T-cell (primary cell): ENCODE measurements around the gene CCR2. TPM values are rescaled to one million over a fixed set of nuclear protein-coding genes. Genes with fewer than 3 reads are reported as not detected.
A peak's percentile ranks its signal among the peaks of the same experiment; 100 is the strongest.

Source experiments
- ATAC-seq, 4 experiments: fragments of 200-7000 bp in 3 of 4; fragments of 150-1000 bp in 1 of 4; cut with Tn5 transposase; replicated peaks in 1 of 4; 1 replicate in 3 of 4; 2 replicates in 1 of 4; pipeline ENCODE4 v1.10.0; 2021; ENCODE audit warnings: moderate library complexity in 3 of 4, mild to moderate bottlenecking in 2 of 4, moderate number of reproducible peaks in 1 of 4
- CTCF ChIA-PET, 2 donors: fragments of 300-600 bp; sonication (Branson Sonifier 250); formaldehyde crosslinking; loops; one replicate each; lab custom pipeline; 2022; ENCODE audit warnings: antibody characterized with exemption in 2 of 2; lab: Charles Lee
- POLR2A ChIA-PET, 2 donors: fragments of 300-600 bp; sonication (Branson Sonifier 250); formaldehyde crosslinking; loops; one replicate each; lab custom pipeline; 2022; ENCODE audit warnings: antibody characterized with exemption in 2 of 2; lab: Charles Lee
- DNase-seq, 35 experiments: peaks; one replicate each; pipeline versions ENCODE4 v3.0.0 to v3.0.0-alpha.2; 2013 to 2023
- H3K27ac ChIP-seq: one replicate; pipeline ENCODE4 v1.5.1; 2013; ENCODE audit warnings: low read length
- H3K27me3 ChIP-seq, 2 experiments: replicated peaks in 1 of 2; 1 replicate in 1 of 2; 2 replicates in 1 of 2; pipeline versions ENCODE4 v1.6.1 to v1.7.0; 2013; ENCODE audit warnings: low read length in 1 of 2, mixed read lengths in 1 of 2; ENCODE audit not compliant: control insufficient read depth in 2 of 2, insufficient read depth in 2 of 2; ENCODE audit errors: extremely low read depth in 1 of 2
- H3K36me3 ChIP-seq, 2 donors: 1 replicate in 1 of 2; 2 replicates in 1 of 2; pipeline versions ENCODE4 v1.6.1 to v1.7.0; 2013; ENCODE audit warnings: low read length in 1 of 2; ENCODE audit not compliant: control insufficient read depth in 2 of 2, insufficient read depth in 1 of 2; ENCODE audit errors: extremely low read depth in 1 of 2
- H3K4me1 ChIP-seq, 2 experiments: 1 replicate in 1 of 2; 2 replicates in 1 of 2; pipeline versions ENCODE4 v1.6.1 to v1.7.0; 2013; ENCODE audit warnings: low read length in 2 of 2, mixed read lengths in 1 of 2; ENCODE audit not compliant: insufficient read depth in 2 of 2, control insufficient read depth in 1 of 2; ENCODE audit errors: extremely low read depth in 1 of 2
- H3K4me3 ChIP-seq, 2 donors: 1 replicate in 1 of 2; 2 replicates in 1 of 2; pipeline versions ENCODE4 v1.5.1 to v1.7.0; 2013; ENCODE audit warnings: mild to moderate bottlenecking in 2 of 2, low read length in 1 of 2, moderate library complexity in 1 of 2; ENCODE audit not compliant: control insufficient read depth in 1 of 2; ENCODE audit errors: extremely low read depth in 1 of 2
- H3K9me3 ChIP-seq: 2 replicates; pipeline ENCODE4 v1.7.0; 2013
- H3K27ac Mint-ChIP-seq, 2 donors: one replicate each; pipeline ENCODE4 v1.8.0; 2020 to 2021; ENCODE audit warnings: mild to moderate bottlenecking in 2 of 2, mixed read lengths in 2 of 2
- H3K27me3 Mint-ChIP-seq, 2 donors: one replicate each; pipeline ENCODE4 v1.8.0; 2021 to 2022; ENCODE audit warnings: mixed read lengths in 2 of 2
- H3K36me3 Mint-ChIP-seq: one replicate; pipeline ENCODE4 v1.8.0; 2021; ENCODE audit warnings: mixed read lengths
- H3K4me1 Mint-ChIP-seq, 3 donors: one replicate each; pipeline ENCODE4 v1.8.0; 2020 to 2022; ENCODE audit warnings: mixed read lengths in 3 of 3, mild to moderate bottlenecking in 1 of 3
- H3K4me3 Mint-ChIP-seq, 3 donors: one replicate each; pipeline ENCODE4 v1.8.0; 2020 to 2022; ENCODE audit warnings: mild to moderate bottlenecking in 3 of 3, mixed read lengths in 3 of 3, moderate library complexity in 3 of 3
- H3K9me3 Mint-ChIP-seq, 3 donors: one replicate each; pipeline ENCODE4 v1.8.0; 2020 to 2022; ENCODE audit warnings: mixed read lengths in 3 of 3
- WGBS: methylation state at CpG from one replicate; pipeline ENCODE4 v1.1.5; 2013; ENCODE audit warnings: missing lambda C conversion rate; ENCODE audit not compliant: insufficient coverage; 5-methylcytosine and 5-hydroxymethylcytosine counted together
- total RNA-seq, 35 experiments: library from RNA in 6 of 35; stranded (reverse) in 6 of 35; fragments of 120-200 nt in 1 of 35; gene quantifications; one replicate each; pipeline versions ENCODE4 v1.2.1 to v1.2.4 and lab custom pipeline; 2013 to 2026

Gene CCR2
- 10 to 100 TPM in 2 of 5 donors, 1 to 10 TPM in 3; 3.3 to 15.1 (median 8.1) TPM for total RNA-seq
- total RNA-seq (2013), result 65.4 TPM
- total RNA-seq (lab: John Stamatoyannopoulos, UW), result 0.80 to 25.0 (median 8.5) reads per million in 29 experiments

- WGBS, result 20% methylated on average over 2 of the region's 7 CpGs
- Mint-ChIP-seq H3K36me3 (no peaks in the 10 kb centered on the region), H3K9me3 (peaks cover 0 to 3% (median 0%) of the 10 kb centered on the region in 3 donors), H3K27me3 (peaks cover 2 to 10% of the 10 kb centered on the region in 2 donors), H3K27ac (peak within 1 kb of the TSS; percentile 84), H3K4me3 (peak within 1 kb of the TSS; percentile 62 to 83 (median 76)), H3K4me1 (peaks cover 64 to 86% (median 71%) of the 10 kb centered on the region in 3 donors)
- Histone ChIP-seq H3K27ac (peak within 1 kb of the TSS; percentile 10), H3K27me3 (no peaks in the 10 kb centered on the region), H3K36me3 (no peaks in the 10 kb centered on the region), H3K9me3 (no peaks in the 10 kb centered on the region), H3K4me1 (peaks cover 34 to 39% of the 10 kb centered on the region in 2 experiments), H3K4me3 (peak within 1 kb of the TSS in 1 of 2 donors; percentile 45)
- ATAC-seq (peak in 3 of 4 experiments; percentile 22 to 56 (median 46)), DNase-seq (no peak)
- CTCF ChIA-PET, result interaction anchor here (0.6 to 1.9 kb wide), 4 partner anchors 15 to 1310 kb away, joined by 3 to 7 read pairs (median 4); no protein-coding TSS in a partner anchor
- POLR2A ChIA-PET, result no interaction called here
Measured at GRCh38 chr3:46353647-46354410, at the start of gene CCR2. TSS of gene CCR2 (plus strand) at chr3:46354111. CDS start at chr3:46357528, 3,417 bp downstream.

DNA sequence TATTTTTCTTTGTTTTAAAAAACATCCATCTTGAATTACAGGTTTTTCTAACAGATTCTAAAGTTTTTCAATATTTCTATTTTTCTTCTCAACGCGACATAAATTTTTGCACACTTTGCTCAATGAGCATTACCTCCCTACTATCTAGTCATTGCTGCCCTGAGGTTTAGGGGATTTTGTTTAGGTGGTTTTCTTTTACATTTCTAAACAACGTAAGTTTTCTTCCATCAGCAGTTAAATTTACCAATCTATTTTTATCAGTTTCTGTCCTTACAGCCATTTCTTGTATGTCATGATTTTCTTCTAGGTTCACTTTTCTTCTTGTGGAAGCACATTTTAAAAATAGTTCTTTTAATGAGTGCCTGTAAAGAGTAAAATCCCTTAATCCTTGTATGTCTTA is 49.2 kb upstream of the CCR2 start:
- Histone ChIP-seq H3K9me3 (no peaks in the 10 kb centered on the region), H3K27ac (no peak overlapping the region), H3K4me1 (peaks cover 17 to 21% of the 10 kb centered on the region in 2 experiments), H3K4me3 (no peak overlapping the region), H3K36me3 (no peaks in the 10 kb centered on the region), H3K27me3 (no peaks in the 10 kb centered on the region)
- ATAC-seq (no peak), DNase-seq (no peak)
- ChIA-PET POLR2A (no interaction called here), CTCF (no interaction called here)
- H3K27me3 Mint-ChIP-seq, result no peaks in the 10 kb centered on the region
- no peak overlapping the region for H3K27ac Mint-ChIP-seq
- H3K4me3 Mint-ChIP-seq, result no peak overlapping the region
- peaks cover 27 to 34% (median 29%) of the 10 kb centered on the region in 3 donors for H3K4me1 Mint-ChIP-seq
- no CpG with 5 or more reads among the region's 3 CpGs for WGBS
- no peaks in the 10 kb centered on the region for H3K36me3 Mint-ChIP-seq
- no peaks in the 10 kb centered on the region for H3K9me3 Mint-ChIP-seq

DNA sequence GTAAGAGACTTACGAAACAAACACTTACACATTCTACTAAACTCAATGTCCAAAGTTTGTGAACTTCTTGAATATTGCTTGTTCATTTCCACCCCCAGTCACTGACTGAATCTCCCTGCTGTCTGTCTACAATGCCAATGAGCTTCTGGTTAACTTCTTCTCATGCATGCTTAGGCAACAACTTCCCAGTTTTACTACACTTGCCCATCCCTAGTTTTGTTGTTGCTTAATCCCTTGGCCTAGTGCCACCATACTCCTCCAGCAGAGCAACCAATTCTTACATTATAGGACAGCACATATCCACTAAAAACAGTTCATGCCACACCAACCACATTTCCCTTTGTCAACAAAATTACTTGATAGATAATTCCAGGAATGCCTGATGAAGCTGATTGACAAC is 40.9 kb upstream of the CCR2 start:
- Mint-ChIP-seq H3K27ac (no peak overlapping the region), H3K9me3 (peaks cover 4 to 9% (median 7%) of the 10 kb centered on the region in 3 donors), H3K4me1 (peaks cover 0 to 12% (median 0%) of the 10 kb centered on the region in 3 donors), H3K27me3 (peaks cover 0 to 5% of the 10 kb centered on the region in 2 donors), H3K4me3 (no peak overlapping the region), H3K36me3 (no peaks in the 10 kb centered on the region)
- H3K36me3 ChIP-seq, result no peaks in the 10 kb centered on the region
- H3K27ac ChIP-seq, result no peak overlapping the region
- no peak for DNase-seq
- WGBS, result 100% methylated on average over 1 of the region's 1 CpG
- ATAC-seq, result no peak
- peaks cover 0 to 5% of the 10 kb centered on the region in 2 experiments for H3K27me3 ChIP-seq
- no peaks in the 10 kb centered on the region for H3K4me1 ChIP-seq
- POLR2A ChIA-PET, result interaction anchor here in 1 of 2 donors (0.7 kb wide), 1 partner anchor 281 kb away, joined by 3 read pairs; no protein-coding TSS in a partner anchor
- H3K4me3 ChIP-seq, result no peak overlapping the region
- H3K9me3 ChIP-seq, result no peaks in the 10 kb centered on the region
- CTCF ChIA-PET, result no interaction called here

- Histone ChIP-seq H3K4me3 (no peak overlapping the region), H3K27ac (no peak overlapping the region), H3K36me3 (no peaks in the 10 kb centered on the region), H3K27me3 (peaks cover 0 to 5% of the 10 kb centered on the region in 2 experiments), H3K4me1 (no peaks in the 10 kb centered on the region), H3K9me3 (no peaks in the 10 kb centered on the region)
- H3K36me3 Mint-ChIP-seq, result no peaks in the 10 kb centered on the region
- H3K27me3 Mint-ChIP-seq, result peaks cover 0 to 5% of the 10 kb centered on the region in 2 donors
- peaks cover 4 to 9% (median 7%) of the 10 kb centered on the region in 3 donors for H3K9me3 Mint-ChIP-seq
- ChIA-PET CTCF (interaction anchor here in 1 of 2 donors (1.2 kb wide), 1 partner anchor 38 kb away, joined by 3 read pairs; no protein-coding TSS in a partner anchor), POLR2A (interaction anchor here in 1 of 2 donors (0.6 kb wide), 2 partner anchors 69 to 292 kb away, joined by 3 read pairs; no protein-coding TSS in a partner anchor)
- no peak overlapping the region for H3K27ac Mint-ChIP-seq
- H3K4me3 Mint-ChIP-seq, result no peak overlapping the region
- peaks cover 0 to 12% (median 0%) of the 10 kb centered on the region in 3 donors for H3K4me1 Mint-ChIP-seq
- DNase-seq (no peak), ATAC-seq (no peak)
Measured at GRCh38 chr3:46314517-46314916, 39.4 kb upstream of the CCR2 start.

- H3K36me3 ChIP-seq, result no peaks in the 10 kb centered on the region
- H3K27ac ChIP-seq, result no peak overlapping the region
- H3K27me3 Mint-ChIP-seq, result peaks cover 0 to 5% of the 10 kb centered on the region in 2 donors
- peaks cover 0 to 5% of the 10 kb centered on the region in 2 experiments for H3K27me3 ChIP-seq
- peaks cover 0 to 12% (median 0%) of the 10 kb centered on the region in 3 donors for H3K4me1 Mint-ChIP-seq
- ChIA-PET CTCF (no interaction called here), POLR2A (no interaction called here)
- H3K4me3 ChIP-seq, result no peak overlapping the region
- H3K9me3 ChIP-seq, result no peaks in the 10 kb centered on the region
- peaks cover 4 to 9% (median 7%) of the 10 kb centered on the region in 3 donors for H3K9me3 Mint-ChIP-seq
- DNase-seq (no peak), ATAC-seq (no peak)
- H3K4me3 Mint-ChIP-seq, result no peak overlapping the region
- H3K4me1 ChIP-seq, result no peaks in the 10 kb centered on the region
- H3K36me3 Mint-ChIP-seq, result no peaks in the 10 kb centered on the region
- no peak overlapping the region for H3K27ac Mint-ChIP-seq
Measured at GRCh38 chr3:46316206-46316605, 37.7 kb upstream of the CCR2 start.

GRCh38 chr3:46318207-46318927 is 35.5 kb upstream of the CCR2 start:
- Mint-ChIP-seq H3K27me3 (no peaks in the 10 kb centered on the region), H3K27ac (no peak overlapping the region), H3K4me3 (no peak overlapping the region), H3K36me3 (no peaks in the 10 kb centered on the region), H3K9me3 (peaks cover 4 to 9% (median 7%) of the 10 kb centered on the region in 3 donors), H3K4me1 (peaks cover 0 to 12% (median 0%) of the 10 kb centered on the region in 3 donors)
- H3K36me3 ChIP-seq, result no peaks in the 10 kb centered on the region
- ChIA-PET POLR2A (no interaction called here), CTCF (no interaction called here)
- no peaks in the 10 kb centered on the region for H3K9me3 ChIP-seq
- H3K27me3 ChIP-seq, result no peaks in the 10 kb centered on the region
- WGBS, result 100% methylated on average over 2 of the region's 3 CpGs
- DNase-seq (no peak), ATAC-seq (no peak)
- H3K4me1 ChIP-seq, result no peaks in the 10 kb centered on the region
- H3K4me3 ChIP-seq, result no peak overlapping the region
- H3K27ac ChIP-seq, result no peak overlapping the region
